Colonic mucosa (tissue), 4 donors: ENCODE measurements around the gene ZNF814. TPM values are rescaled to one million over a fixed set of nuclear protein-coding genes. Genes with fewer than 3 reads are reported as not detected.
A peak's percentile ranks its signal among the peaks of the same experiment; 100 is the strongest.
"Not testable (repeated sequence)": the region's sequence is repeated elsewhere in the genome, so short reads cannot be mapped to it uniquely, and the experiment has no call there.

Source experiments
- DNase-seq: peaks from one replicate; pipeline ENCODE4 v3.0.0-alpha.2; 2020
- H3K27ac ChIP-seq: fragments of 200-600 bp; one replicate; pipeline ENCODE4 v1.8.0; 2021
- H3K27me3 ChIP-seq: fragments of 200-600 bp; one replicate; pipeline ENCODE4 v1.8.0; 2021
- H3K36me3 ChIP-seq: fragments of 200-600 bp; one replicate; pipeline ENCODE4 v1.8.0; 2021
- H3K4me1 ChIP-seq: fragments of 200-600 bp; one replicate; pipeline ENCODE4 v1.8.0; 2021; ENCODE audit warnings: mild to moderate bottlenecking
- H3K4me3 ChIP-seq: fragments of 200-600 bp; one replicate; pipeline ENCODE4 v1.8.0; 2021
- H3K9ac ChIP-seq, 2 donors: one replicate each; pipeline ENCODE4 v1.7.0; 2013; ENCODE audit warnings: control low read depth in 2 of 2, low read depth in 2 of 2, low read length in 2 of 2
- H3K9me3 ChIP-seq: fragments of 200-600 bp; one replicate; pipeline ENCODE4 v1.8.0; 2021
- intact Hi-C: fragments of 100-400 bp; cut with DNase I; formaldehyde crosslinking; loops from one replicate; pipeline ENCODE4 v1.14.1; 2022
- total RNA-seq, 2 donors: library from RNA; stranded (reverse); fragmentation: NEBNext Ultra II Directional in 1 of 2; extraction: Animal tissue kit (Norgen Biotek cat#: 25700) in 1 of 2; gene quantifications; one replicate each; pipeline ENCODE4 v1.2.1, GENCODE V29; 2021
- TF ChIP-seq, protein P1 (sequence below): fragments of 200-600 bp; IDR thresholded peaks from one replicate; pipeline ENCODE4 v1.8.0; 2022; ENCODE audit warnings: antibody characterized with exemption, mild to moderate bottlenecking
- donor health status: healthy.
- donor health status: DM: no; HTN: no; CAD: no.
- donor health status: DM: no; HTN: no; CAD: no.

ZNF814 gene
- total RNA-seq, 2 donors from 2014 or later: 7.1 to 25.5 TPM

DNA sequence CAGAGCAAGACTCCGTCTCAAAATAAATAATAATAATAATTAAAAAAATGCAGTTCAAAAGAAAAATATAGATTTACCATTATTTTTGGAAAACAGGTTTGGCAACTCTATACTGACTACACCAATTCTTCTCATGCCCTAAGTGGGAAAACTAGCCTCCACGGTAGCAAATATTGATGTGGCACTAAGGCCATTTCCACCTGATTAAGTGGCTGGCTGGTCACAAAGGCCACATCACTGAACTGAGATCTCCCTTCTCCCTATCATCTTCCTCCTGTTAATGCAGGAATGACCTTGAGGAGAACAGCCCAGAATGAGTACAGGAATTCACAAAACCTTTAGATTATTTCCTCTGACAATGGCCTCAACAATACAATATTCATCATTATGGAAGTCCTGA, 18.6 kb downstream of the ZNF814 start:
- TF ChIP-seq, protein P1, sequence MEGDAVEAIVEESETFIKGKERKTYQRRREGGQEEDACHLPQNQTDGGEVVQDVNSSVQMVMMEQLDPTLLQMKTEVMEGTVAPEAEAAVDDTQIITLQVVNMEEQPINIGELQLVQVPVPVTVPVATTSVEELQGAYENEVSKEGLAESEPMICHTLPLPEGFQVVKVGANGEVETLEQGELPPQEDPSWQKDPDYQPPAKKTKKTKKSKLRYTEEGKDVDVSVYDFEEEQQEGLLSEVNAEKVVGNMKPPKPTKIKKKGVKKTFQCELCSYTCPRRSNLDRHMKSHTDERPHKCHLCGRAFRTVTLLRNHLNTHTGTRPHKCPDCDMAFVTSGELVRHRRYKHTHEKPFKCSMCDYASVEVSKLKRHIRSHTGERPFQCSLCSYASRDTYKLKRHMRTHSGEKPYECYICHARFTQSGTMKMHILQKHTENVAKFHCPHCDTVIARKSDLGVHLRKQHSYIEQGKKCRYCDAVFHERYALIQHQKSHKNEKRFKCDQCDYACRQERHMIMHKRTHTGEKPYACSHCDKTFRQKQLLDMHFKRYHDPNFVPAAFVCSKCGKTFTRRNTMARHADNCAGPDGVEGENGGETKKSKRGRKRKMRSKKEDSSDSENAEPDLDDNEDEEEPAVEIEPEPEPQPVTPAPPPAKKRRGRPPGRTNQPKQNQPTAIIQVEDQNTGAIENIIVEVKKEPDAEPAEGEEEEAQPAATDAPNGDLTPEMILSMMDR: no peak
- H3K36me3 ChIP-seq: peaks cover 10% of the 10 kb centered on the region
- H3K9ac ChIP-seq: no peak overlapping the region
- no peak for DNase-seq
- H3K27ac ChIP-seq: no peak overlapping the region
- H3K27me3 ChIP-seq: no peaks in the 10 kb centered on the region
- intact Hi-C loops: no loop called here
- peaks cover 22% of the 10 kb centered on the region for H3K9me3 ChIP-seq
- no peak overlapping the region for H3K4me3 ChIP-seq
- no peaks in the 10 kb centered on the region for H3K4me1 ChIP-seq

DNA sequence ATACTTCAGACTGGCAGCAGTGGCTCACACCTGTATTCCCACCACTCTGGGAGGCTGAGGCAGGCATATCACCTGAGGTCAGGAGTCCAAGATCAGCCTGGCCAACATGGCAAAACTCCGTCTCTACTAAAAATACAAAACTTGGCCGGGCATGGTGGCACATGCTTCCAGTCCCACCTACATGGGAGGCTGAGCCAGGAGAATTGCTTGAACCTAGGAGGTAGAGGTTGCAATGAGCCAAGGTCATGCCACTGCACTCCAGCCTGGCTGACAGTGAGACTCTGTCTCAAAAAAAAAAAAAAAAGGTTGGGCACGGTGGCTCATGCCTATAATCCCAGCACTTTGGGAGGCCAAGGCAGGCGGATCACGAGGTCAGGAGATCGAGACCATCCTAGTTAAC, 19.2 kb downstream of the ZNF814 start:
- H3K4me3 ChIP-seq, H3K4me1 ChIP-seq, H3K27ac ChIP-seq, H3K9ac ChIP-seq, H3K27me3 ChIP-seq, DNase-seq, intact Hi-C loops: not testable (repeated sequence)
- Histone ChIP-seq H3K9me3 (peaks cover 22% of the 10 kb centered on the region), H3K36me3 (peaks cover 10% of the 10 kb centered on the region)

GRCh38 chr19:57867868-57868492, 20.9 kb downstream of the ZNF814 start:
- no peak overlapping the region for H3K27ac ChIP-seq
- no peak for DNase-seq
- TF ChIP-seq, protein P1: no peak
- H3K9ac ChIP-seq: no peak overlapping the region
- intact Hi-C loops: no loop called here
- peaks cover 13% of the 10 kb centered on the region for H3K36me3 ChIP-seq
- no peaks in the 10 kb centered on the region for H3K27me3 ChIP-seq
- no peaks in the 10 kb centered on the region for H3K4me1 ChIP-seq
- H3K9me3 ChIP-seq: peaks cover 17% of the 10 kb centered on the region
- no peak overlapping the region for H3K4me3 ChIP-seq

DNA sequence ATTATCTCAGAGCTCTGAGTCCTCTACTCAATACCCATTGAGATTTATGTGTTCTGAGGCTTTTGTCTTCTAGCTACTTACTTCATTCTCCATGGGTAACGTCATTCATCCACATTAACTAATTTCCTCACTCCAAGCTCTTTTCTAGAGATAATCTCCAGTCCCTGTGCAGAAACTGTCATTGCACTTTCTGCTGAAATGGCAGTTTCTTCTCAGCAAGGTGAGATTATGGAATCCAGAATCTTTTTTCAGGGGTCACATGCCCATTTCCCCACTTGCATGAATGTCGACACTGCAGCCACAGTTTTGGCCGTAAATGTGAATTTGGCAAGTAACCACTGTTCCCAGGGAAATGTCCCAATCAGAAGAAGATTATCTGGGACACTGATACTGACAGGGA, 26.5 kb downstream of the ZNF814 start:
- H3K9me3 ChIP-seq, intact Hi-C loops, H3K4me1 ChIP-seq, H3K27me3 ChIP-seq, DNase-seq, H3K27ac ChIP-seq, H3K9ac ChIP-seq, H3K4me3 ChIP-seq: not testable (repeated sequence)
- H3K36me3 ChIP-seq: peaks cover 42% of the 10 kb centered on the region

- intact Hi-C loops, H3K27ac ChIP-seq, H3K9me3 ChIP-seq, H3K4me1 ChIP-seq, H3K27me3 ChIP-seq, H3K9ac ChIP-seq, H3K4me3 ChIP-seq, H3K36me3 ChIP-seq, DNase-seq: not testable (repeated sequence)
Measured at GRCh38 chr19:57854117-57854516, 34.7 kb downstream of the ZNF814 start.

DNA sequence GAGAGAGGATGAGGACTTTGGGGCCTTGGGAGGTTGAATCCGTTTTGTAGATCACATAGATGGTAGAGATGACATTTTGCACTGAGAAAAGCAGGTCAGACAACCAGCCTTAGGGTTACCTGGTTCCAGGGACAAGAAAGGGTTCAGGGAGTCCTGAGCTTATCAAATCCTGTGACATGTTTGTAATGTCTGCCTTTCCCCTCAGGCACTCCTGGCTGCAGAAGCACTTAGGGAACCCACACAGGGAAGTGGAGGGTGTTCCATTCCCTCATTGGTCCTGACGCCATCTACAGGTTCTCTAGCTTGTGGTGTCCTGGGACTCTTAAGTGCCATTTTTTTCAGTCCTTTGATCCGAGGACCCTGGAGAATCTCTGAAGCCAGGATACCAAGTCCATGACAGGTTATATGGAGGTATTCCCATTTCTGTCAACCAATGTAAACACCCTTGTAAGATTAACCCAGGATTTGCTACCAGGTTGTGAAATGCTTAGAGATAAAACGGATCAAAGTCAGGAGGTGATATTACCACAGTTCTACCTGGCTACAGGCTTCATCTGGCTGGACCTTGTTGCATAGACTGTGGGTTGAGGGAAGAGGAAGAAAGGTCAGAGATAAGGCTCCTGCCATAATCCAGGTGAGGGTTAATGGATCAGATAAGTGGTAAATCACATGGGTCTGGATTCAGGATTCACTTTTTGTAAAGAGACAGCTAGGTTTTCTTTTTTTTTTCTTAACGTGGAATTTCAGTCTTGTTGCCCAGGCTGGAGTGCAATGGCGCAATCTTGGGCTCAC, 36.8 kb downstream of the ZNF814 start:
- intact Hi-C loops, H3K36me3 ChIP-seq, H3K9ac ChIP-seq, H3K27me3 ChIP-seq, DNase-seq, H3K4me1 ChIP-seq, H3K9me3 ChIP-seq, H3K4me3 ChIP-seq: not testable (repeated sequence)
- peak overlapping the region; percentile 72 for H3K27ac ChIP-seq

DNA sequence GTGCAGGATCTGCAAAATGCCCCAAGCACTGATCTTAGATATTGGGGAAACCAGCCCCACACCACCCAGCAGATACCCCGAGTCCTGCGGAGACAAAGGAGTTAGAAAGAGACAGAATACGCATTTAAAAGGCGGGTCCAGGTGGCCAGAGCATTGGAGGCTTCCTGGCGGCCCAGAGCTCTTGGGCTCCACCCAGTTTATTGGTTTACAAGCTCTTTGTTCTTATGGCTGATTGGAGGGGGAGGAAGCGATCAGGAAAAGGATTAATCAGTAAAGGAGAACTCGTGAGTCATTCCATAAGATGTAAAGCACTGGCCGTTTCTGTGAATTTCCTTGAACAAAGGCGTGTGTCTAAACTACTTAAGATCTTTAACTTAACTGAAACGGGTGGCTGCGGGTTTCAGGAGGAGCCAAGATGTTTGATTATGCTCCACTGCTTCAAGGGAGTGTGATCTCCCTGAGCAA, 38.3 kb downstream of the ZNF814 start:
- Histone ChIP-seq H3K4me3 (peak overlapping the region; percentile 72), H3K27me3 (no peaks in the 10 kb centered on the region), H3K36me3 (no peaks in the 10 kb centered on the region), H3K4me1 (no peaks in the 10 kb centered on the region), H3K9me3 (no peaks in the 10 kb centered on the region), H3K27ac (peak overlapping the region; percentile 72), H3K9ac (peak overlapping the region; percentile 76 to 89)
- peak; percentile 76 for DNase-seq
- TF ChIP-seq, protein P1: no peak
- intact Hi-C loops: no loop called here

DNA sequence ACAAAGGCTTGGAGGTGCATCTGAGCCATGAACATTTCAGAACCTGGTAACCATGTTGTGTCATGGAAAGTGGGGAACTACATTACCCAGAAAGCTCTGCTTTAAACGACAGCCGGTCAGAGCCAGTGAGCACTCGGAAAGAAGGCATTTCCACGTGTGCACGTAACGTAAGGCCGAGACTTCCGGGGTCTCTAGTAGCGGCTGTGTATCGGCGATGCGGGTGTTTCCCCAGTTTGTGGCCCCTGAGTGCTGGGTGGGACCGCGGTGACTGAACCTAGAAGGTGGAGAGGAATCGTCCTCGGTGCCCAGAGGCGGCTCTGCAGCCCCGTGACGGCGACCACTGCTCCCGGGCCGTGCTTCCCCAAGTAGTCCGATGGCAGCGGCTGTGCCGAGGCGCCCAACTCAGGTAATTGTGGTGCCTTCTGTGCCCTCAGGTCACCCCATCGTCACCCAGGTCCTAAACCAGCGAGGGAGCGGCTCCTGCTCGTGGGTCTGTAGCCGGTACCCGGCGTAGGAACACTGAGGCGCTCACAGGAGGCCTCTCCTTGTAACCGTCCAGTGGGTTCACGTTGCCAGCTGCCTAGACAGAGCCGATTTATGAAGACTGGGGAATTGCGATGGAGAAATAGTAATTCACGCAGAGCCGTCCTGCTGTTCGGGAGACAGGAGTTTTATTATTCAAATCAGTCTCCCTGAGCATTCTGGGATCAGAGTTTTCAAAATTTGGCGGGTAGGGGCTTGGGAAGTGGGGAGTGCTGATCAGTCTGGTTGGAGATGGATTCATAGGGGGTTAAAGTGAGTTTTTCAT, 39.0 kb downstream of the ZNF814 start, which contains the start of gene ZNF587:
Gene ZNF587, plus strand, starts transcription at position 194 of the 808 bp plus-strand sequence. Its CDS starts 180 bp downstream, at position 374.
- DNase-seq: peak; percentile 86
- intact Hi-C loops, H3K4me1 ChIP-seq, H3K9me3 ChIP-seq, H3K36me3 ChIP-seq, H3K27me3 ChIP-seq: not testable (repeated sequence)
- Histone ChIP-seq H3K4me3 (peak within 1 kb of the TSS; percentile 72), H3K27ac (peak within 1 kb of the TSS; percentile 72), H3K9ac (peak within 1 kb of the TSS; percentile 76 to 89)

DNA sequence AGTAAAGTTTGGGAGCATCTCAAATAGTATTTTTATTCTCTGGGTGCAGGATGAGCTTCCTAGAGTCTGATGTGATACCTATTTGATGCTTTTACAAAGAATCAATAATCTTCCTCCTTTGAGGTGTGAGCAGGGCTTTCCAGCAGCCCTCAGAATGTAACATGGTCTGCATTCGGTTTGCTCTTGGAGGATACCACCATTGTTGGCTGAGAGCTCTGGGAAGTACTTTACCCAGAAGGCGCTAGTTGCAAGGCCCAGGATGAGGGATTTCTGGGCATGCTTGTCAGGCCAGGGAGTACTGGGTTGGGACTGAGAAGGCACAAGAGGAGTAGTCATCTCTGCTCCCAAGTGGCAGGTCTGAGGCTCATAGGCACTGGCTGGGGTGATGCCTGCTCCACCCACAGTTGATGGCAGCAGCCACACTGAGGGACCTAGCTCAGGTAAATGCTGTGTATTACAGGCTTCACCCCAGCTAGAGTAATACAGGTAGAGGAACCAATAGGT, 39.6 kb downstream of the ZNF814 start:
- H3K27me3 ChIP-seq, intact Hi-C loops, H3K4me1 ChIP-seq, DNase-seq, H3K27ac ChIP-seq, H3K4me3 ChIP-seq, H3K9me3 ChIP-seq, H3K36me3 ChIP-seq, H3K9ac ChIP-seq: not testable (repeated sequence)

DNA sequence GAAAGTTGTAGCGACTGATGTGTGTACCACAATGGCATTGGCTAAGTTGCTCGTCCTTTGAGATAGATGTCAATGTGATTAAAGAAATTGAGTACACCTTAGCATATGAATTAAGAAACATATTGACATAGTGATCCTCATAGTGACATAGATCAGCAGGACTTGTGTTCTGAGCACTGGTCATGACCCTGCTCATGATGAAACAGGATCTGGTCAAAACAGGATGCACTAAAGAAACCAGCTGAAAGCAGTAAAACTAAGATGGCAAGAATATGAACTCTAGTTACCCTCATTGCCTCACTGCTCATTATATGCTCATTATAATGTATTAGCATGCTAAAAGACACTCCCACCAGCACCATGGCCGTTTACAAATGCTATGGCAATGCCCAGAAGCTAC, 41.7 kb downstream of the ZNF814 start:
- H3K27ac ChIP-seq, DNase-seq, H3K4me1 ChIP-seq, H3K4me3 ChIP-seq, H3K9ac ChIP-seq, H3K27me3 ChIP-seq, intact Hi-C loops, H3K36me3 ChIP-seq, H3K9me3 ChIP-seq: not testable (repeated sequence)
